ENCODE data around the gene GLG1.
"Not testable (repeated sequence)": the region's sequence is repeated elsewhere in the genome, so short reads cannot be mapped to it uniquely, and the experiment has no call there.

- not testable (repeated sequence) for TF ChIP-seq CTCF (IDR thresholded peaks at IDR 0.05; ENCODE audit: insufficient read depth, low read length); POLR2AphosphoS5 (IDR thresholded peaks at IDR 0.05; ENCODE audit: low read depth); REST (IDR thresholded peaks at IDR 0.05; ENCODE audit: insufficient replicate concordance, low read depth); SPI1 (IDR thresholded peaks at IDR 0.05; ENCODE audit: borderline replicate concordance, low read depth); GABPA (IDR thresholded peaks at IDR 0.05; ENCODE audit: low read depth)
Measured at GRCh38 chr16:74412138-74412774, 194.7 kb downstream of the GLG1 start.
